ENCODE data around the gene COL2A1.

COL2A1 gene

DNA sequence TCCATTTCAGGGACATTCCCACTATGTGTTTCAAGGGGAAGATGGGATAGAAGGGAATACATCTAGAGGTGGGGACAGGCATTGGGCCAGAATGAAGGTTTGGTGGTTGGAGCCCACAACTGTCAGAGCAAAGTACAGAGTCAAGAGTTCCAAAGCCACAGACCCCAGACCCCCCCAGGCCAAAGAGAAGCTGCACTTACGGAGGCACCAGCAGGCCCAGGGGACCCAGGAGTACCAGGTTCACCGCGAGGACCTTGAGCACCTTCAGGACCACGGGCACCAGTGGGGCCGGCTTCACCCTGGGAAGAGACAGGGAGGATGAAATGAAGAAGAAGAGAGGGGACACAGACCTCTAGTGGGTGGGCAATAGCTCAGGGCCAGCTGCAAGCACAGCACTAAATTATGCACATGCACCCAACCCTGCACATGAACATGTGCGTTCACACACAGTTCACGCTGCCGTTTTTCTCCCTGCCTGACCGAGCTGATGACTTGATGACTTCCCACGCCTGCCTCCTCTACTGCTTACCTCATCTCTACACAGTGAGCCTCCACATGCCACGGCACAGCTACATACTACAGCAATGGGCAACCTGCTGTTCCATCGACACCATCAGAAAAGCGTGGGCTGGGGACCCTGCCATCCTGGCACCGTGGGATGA, 16.7 kb downstream of the COL2A1 start:
- Histone ChIP-seq H3K4me3 (ENCODE audit: insufficient read depth, low read length, poor library complexity, severe bottlenecking) (no peak overlapping the region), H3K79me2 (ENCODE audit: insufficient read depth, low read length) (no peaks in the 10 kb centered on the region), H2AFZ (ENCODE audit: low read depth, low read length, severe bottlenecking) (no peak overlapping the region), H3K9ac (ENCODE audit: low read length) (no peak overlapping the region), H3F3A (ENCODE audit: insufficient read depth) (no peaks in the 10 kb centered on the region), H3K9me3 (ENCODE audit: insufficient read depth, low read length) (no peaks in the 10 kb centered on the region), H3K4me2 (ENCODE audit: low read depth, low read length, poor library complexity, severe bottlenecking) (no peak overlapping the region), H3K36me3 (ENCODE audit: low read length) (no peaks in the 10 kb centered on the region), H4K20me1 (ENCODE audit: low read depth, low read length) (no peaks in the 10 kb centered on the region), H3K9me2 (replicated peaks; ENCODE audit: insufficient read depth, low read length) (no peaks in the 10 kb centered on the region), H3K27ac (ENCODE audit: low read depth, low read length) (no peak overlapping the region), H3K27me3 (ENCODE audit: low read length) (no peaks in the 10 kb centered on the region)
- TF ChIP-seq EZH2phosphoT487 (conservative IDR thresholded peaks at IDR 0.05; ENCODE audit: low read length): no peak
- TF ChIP-seq, protein P1, sequence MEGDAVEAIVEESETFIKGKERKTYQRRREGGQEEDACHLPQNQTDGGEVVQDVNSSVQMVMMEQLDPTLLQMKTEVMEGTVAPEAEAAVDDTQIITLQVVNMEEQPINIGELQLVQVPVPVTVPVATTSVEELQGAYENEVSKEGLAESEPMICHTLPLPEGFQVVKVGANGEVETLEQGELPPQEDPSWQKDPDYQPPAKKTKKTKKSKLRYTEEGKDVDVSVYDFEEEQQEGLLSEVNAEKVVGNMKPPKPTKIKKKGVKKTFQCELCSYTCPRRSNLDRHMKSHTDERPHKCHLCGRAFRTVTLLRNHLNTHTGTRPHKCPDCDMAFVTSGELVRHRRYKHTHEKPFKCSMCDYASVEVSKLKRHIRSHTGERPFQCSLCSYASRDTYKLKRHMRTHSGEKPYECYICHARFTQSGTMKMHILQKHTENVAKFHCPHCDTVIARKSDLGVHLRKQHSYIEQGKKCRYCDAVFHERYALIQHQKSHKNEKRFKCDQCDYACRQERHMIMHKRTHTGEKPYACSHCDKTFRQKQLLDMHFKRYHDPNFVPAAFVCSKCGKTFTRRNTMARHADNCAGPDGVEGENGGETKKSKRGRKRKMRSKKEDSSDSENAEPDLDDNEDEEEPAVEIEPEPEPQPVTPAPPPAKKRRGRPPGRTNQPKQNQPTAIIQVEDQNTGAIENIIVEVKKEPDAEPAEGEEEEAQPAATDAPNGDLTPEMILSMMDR (IDR thresholded peaks at IDR 0.05; ENCODE audit: insufficient read depth, low read length, poor library complexity, severe bottlenecking): no peak

DNA sequence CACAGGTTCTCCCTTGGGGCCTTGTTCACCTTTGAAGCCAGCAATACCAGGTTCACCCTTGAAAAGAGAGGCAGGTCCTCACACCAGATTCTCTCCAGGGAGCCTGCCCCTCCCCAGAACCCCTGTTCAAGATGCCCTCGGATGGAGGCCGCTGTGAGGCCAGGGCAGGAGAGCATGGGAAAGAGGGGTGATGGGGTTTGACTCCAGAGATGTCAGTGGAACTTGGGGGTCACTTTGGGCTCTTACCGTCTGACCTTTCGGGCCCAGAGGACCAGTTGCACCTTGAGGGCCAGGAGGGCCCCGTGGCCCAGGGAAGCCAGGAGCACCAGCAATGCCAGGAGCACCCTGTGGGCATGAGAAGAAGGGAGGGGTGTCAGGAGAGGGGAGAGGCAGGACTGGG, 17.4 kb downstream of the COL2A1 start:
- no peaks in the 10 kb centered on the region for H3K9me2 ChIP-seq (replicated peaks; ENCODE audit: insufficient read depth, low read length)
- TF ChIP-seq, protein P1 (IDR thresholded peaks at IDR 0.05; ENCODE audit: insufficient read depth, low read length, poor library complexity, severe bottlenecking): no peak
- TF ChIP-seq EZH2phosphoT487 (conservative IDR thresholded peaks at IDR 0.05; ENCODE audit: low read length): no peak
- H3K4me3 ChIP-seq (ENCODE audit: insufficient read depth, low read length, poor library complexity, severe bottlenecking): no peak overlapping the region
- H3K27ac ChIP-seq (ENCODE audit: low read depth, low read length): no peak overlapping the region
- H3F3A ChIP-seq (ENCODE audit: insufficient read depth): no peaks in the 10 kb centered on the region
- H3K79me2 ChIP-seq (ENCODE audit: insufficient read depth, low read length): no peaks in the 10 kb centered on the region
- H2AFZ ChIP-seq (ENCODE audit: low read depth, low read length, severe bottlenecking): no peak overlapping the region
- H3K36me3 ChIP-seq (ENCODE audit: low read length): no peaks in the 10 kb centered on the region
- H4K20me1 ChIP-seq (ENCODE audit: low read depth, low read length): no peaks in the 10 kb centered on the region
- no peaks in the 10 kb centered on the region for H3K27me3 ChIP-seq (ENCODE audit: low read length)
- no peak overlapping the region for H3K9ac ChIP-seq (ENCODE audit: low read length)
- H3K4me2 ChIP-seq (ENCODE audit: low read depth, low read length, poor library complexity, severe bottlenecking): no peak overlapping the region
- no peaks in the 10 kb centered on the region for H3K9me3 ChIP-seq (ENCODE audit: insufficient read depth, low read length)

DNA sequence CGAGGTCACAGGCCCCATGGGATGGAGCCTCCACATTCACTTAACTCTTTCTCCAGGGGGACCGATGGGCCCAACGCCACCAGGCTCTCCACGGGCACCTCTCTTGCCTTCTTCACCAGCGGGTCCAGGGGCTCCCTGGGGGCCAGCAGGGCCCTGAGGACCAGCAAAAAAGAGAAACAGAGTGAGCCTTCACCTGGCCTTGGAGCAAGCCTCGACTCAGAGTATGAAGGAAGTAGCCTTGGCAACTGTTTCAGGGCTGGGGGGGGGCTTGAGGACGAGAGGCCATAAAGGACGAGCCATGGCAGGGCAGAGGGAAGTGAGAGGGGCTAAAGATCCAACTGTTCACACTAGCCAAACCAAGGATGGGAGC, 18.0 kb downstream of the COL2A1 start:
- Histone ChIP-seq H3K79me2 (ENCODE audit: insufficient read depth, low read length) (no peaks in the 10 kb centered on the region), H3K27me3 (ENCODE audit: low read length) (no peaks in the 10 kb centered on the region), H3K9ac (ENCODE audit: low read length) (no peak overlapping the region), H3K36me3 (ENCODE audit: low read length) (no peaks in the 10 kb centered on the region), H4K20me1 (ENCODE audit: low read depth, low read length) (no peaks in the 10 kb centered on the region), H3K27ac (ENCODE audit: low read depth, low read length) (no peak overlapping the region), H3K9me2 (replicated peaks; ENCODE audit: insufficient read depth, low read length) (no peaks in the 10 kb centered on the region), H3K4me2 (ENCODE audit: low read depth, low read length, poor library complexity, severe bottlenecking) (no peak overlapping the region), H2AFZ (ENCODE audit: low read depth, low read length, severe bottlenecking) (no peak overlapping the region), H3K4me3 (ENCODE audit: insufficient read depth, low read length, poor library complexity, severe bottlenecking) (no peak overlapping the region), H3F3A (ENCODE audit: insufficient read depth) (no peaks in the 10 kb centered on the region), H3K9me3 (ENCODE audit: insufficient read depth, low read length) (no peaks in the 10 kb centered on the region)
- no peak for TF ChIP-seq EZH2phosphoT487 (conservative IDR thresholded peaks at IDR 0.05; ENCODE audit: low read length)
- TF ChIP-seq, protein P1 (IDR thresholded peaks at IDR 0.05; ENCODE audit: insufficient read depth, low read length, poor library complexity, severe bottlenecking): no peak
